Subcutaneous abdominal adipose tissue (tissue), 5 donors: ENCODE measurements around the gene EFCAB11.

ENCODE experiments used
- H3K27ac ChIP-seq: one replicate; pipeline ENCODE4 v1.7.0; 2013; ENCODE audit warnings: low read depth, mild to moderate bottlenecking, inconsistent platforms, low read length, moderate library complexity
- H3K27me3 ChIP-seq, 5 donors: one replicate each; pipeline ENCODE4 v1.7.0; 2013; ENCODE audit warnings: low read length in 5 of 5, inconsistent platforms in 1 of 5; ENCODE audit not compliant: control insufficient read depth in 5 of 5, insufficient read depth in 4 of 5
- H3K36me3 ChIP-seq, 5 donors: one replicate each; pipeline ENCODE4 v1.7.0; 2013; ENCODE audit warnings: low read length in 5 of 5; ENCODE audit not compliant: control insufficient read depth in 5 of 5, insufficient read depth in 5 of 5
- H3K4me1 ChIP-seq, 5 donors: one replicate each; pipeline ENCODE4 v1.7.0; 2013; ENCODE audit warnings: low read length in 5 of 5, mild to moderate bottlenecking in 3 of 5, moderate library complexity in 1 of 5; ENCODE audit not compliant: control insufficient read depth in 5 of 5, insufficient read depth in 5 of 5
- H3K4me3 ChIP-seq, 5 donors: one replicate each; pipeline ENCODE4 v1.7.0; 2013; ENCODE audit warnings: low read length in 5 of 5, low read depth in 1 of 5
- H3K9ac ChIP-seq, 5 donors: one replicate each; pipeline ENCODE4 v1.7.0; 2013; ENCODE audit warnings: low read length in 5 of 5, mild to moderate bottlenecking in 4 of 5, moderate library complexity in 3 of 5
- H3K9me3 ChIP-seq, 5 donors: one replicate each; pipeline ENCODE4 v1.7.0; 2013; ENCODE audit warnings: low read length in 5 of 5; ENCODE audit not compliant: control insufficient read depth in 5 of 5
- donor health status: healthy.
- donor health status: healthy.
- donor health status: healthy.
- donor health status: healthy.
- donor health status: healthy.

Gene EFCAB11

DNA sequence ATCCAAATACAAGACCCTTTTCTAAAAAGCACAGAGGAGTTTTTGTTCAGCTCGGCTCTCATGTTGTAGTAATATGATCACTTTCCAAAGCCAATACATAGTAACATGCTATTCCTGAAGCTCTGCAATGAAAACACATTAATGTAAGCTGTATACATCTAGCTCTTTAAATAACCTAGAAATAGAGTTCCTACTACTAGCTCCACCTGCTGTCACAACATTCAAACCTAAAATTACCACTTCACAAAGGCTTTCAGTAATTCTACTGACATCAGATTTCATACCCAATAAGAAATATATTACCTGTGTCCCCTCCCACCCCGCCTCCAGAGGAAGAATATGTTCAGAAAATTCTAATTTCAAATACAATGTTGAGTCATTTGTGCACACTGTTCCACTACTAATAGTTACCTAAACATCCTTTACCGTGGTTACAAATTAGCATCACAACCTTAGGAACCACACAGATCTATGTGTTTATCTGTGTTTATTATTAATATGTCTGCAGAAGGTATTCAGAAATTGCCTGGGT lies 17.8 kb downstream of the EFCAB11 start:
- no peak overlapping the region for H3K4me3 ChIP-seq
- no peaks in the 10 kb centered on the region for H3K9me3 ChIP-seq
- H3K27ac ChIP-seq = no peak overlapping the region
- peaks cover 0 to 4% (median 2%) of the 10 kb centered on the region in 5 donors for H3K36me3 ChIP-seq
- no peaks in the 10 kb centered on the region for H3K4me1 ChIP-seq
- no peak overlapping the region for H3K9ac ChIP-seq
- no peaks in the 10 kb centered on the region for H3K27me3 ChIP-seq

DNA sequence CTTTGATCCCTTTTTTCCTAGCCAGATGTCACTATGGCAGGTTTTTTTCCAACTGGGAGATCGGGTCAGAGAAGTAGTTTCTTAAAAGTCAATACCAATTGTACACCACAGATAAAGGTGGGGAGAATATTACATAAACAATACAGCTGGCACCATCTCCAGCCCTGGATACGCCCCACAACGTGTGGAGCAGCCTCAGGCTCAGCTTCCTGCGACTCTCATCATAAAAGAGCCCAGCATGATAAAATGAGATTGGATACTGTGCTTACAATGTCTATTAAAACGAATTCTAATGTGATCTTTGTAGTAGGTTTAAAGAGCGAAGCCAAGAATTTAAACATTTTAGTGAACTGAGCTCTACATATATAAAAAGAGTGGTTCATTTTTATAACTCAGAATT lies 21.5 kb downstream of the EFCAB11 start:
- Histone ChIP-seq H3K4me1 (no peaks in the 10 kb centered on the region), H3K36me3 (peaks cover 3 to 11% (median 6%) of the 10 kb centered on the region in 5 donors), H3K4me3 (no peak overlapping the region), H3K9me3 (no peaks in the 10 kb centered on the region), H3K27me3 (no peaks in the 10 kb centered on the region), H3K9ac (no peak overlapping the region), H3K27ac (no peak overlapping the region)

DNA sequence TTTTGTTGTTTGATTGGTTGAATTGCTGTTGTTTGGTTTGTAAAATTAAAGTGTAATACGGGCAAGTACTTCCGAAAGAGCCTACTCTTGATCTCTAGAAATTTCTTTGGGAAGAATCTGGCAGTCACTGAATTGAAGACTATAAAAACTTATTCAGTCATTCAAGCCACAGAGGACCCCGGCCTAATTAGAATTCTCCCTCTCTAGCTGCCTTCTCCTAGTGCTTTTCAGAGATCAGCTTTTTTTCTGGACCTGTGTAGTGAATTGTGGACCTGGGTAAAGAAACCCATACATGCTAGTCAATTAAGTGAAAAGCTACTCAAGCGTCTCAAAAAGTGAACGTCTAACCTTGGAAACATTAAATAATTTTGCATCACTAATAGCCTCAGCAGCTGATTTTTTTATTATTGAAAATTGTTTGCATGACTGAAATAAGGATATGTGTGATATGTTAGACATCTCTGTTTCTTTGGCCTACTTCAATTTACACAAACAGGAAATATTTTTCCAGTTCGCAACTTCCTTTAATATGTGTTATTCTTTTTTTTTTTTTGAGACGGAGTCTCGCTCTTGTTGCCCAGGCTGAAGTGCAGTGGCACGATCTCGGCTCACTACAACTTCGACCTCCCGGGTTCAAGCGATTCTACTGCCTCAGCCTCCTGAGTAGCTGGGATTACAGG lies 27.2 kb downstream of the EFCAB11 start:
- Histone ChIP-seq H3K9ac (no peak overlapping the region), H3K27me3 (no peaks in the 10 kb centered on the region), H3K27ac (no peak overlapping the region), H3K4me3 (no peak overlapping the region), H3K36me3 (peaks cover 0 to 11% (median 6%) of the 10 kb centered on the region in 5 donors), H3K9me3 (no peaks in the 10 kb centered on the region), H3K4me1 (no peaks in the 10 kb centered on the region)

DNA sequence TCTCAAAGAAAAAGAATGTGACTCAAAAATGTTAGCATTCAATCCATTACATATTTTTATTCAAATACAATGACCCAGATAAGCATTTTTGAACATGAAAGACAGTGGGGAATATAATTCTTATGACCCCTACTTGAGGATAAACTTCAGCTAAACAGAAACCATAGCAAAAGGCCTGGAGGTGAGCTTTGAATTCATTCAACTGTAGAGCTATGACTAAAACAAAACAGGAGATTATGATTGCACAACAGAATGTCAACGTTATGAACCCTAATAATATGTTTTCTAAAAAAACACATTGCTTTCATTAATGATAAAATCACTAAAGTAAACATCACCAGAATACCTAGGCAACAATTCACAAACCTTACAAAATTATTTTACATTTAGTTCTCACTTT lies 27.8 kb downstream of the EFCAB11 start:
- Histone ChIP-seq H3K9me3 (no peaks in the 10 kb centered on the region), H3K9ac (no peak overlapping the region), H3K36me3 (peaks cover 0 to 8% (median 6%) of the 10 kb centered on the region in 5 donors), H3K27ac (no peak overlapping the region), H3K4me1 (no peaks in the 10 kb centered on the region), H3K4me3 (no peak overlapping the region), H3K27me3 (no peaks in the 10 kb centered on the region)

DNA sequence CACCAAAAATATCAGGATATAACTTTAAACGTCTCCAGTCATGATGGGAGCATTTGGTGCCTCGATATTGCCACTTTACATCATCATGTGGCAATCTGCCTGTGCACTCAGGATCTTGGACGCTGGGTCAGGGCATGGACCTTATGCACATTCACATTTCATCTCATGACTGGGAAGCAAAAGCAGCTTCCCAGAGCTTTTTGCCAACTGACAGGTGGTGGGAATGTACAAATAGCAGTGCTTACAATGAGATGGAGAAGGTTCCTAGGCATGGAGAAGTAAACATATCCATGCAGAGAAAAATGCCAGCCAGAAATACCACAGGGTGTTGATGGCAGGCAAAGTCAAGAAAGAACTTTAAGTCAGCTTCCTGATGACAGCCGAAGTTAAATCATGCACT lies 30.3 kb downstream of the EFCAB11 start:
- peaks cover 0 to 4% (median 0%) of the 10 kb centered on the region in 5 donors for H3K36me3 ChIP-seq
- H3K4me3 ChIP-seq = no peak overlapping the region
- H3K27ac ChIP-seq = no peak overlapping the region
- no peaks in the 10 kb centered on the region for H3K4me1 ChIP-seq
- no peak overlapping the region for H3K9ac ChIP-seq
- no peaks in the 10 kb centered on the region for H3K27me3 ChIP-seq
- H3K9me3 ChIP-seq = no peaks in the 10 kb centered on the region

DNA sequence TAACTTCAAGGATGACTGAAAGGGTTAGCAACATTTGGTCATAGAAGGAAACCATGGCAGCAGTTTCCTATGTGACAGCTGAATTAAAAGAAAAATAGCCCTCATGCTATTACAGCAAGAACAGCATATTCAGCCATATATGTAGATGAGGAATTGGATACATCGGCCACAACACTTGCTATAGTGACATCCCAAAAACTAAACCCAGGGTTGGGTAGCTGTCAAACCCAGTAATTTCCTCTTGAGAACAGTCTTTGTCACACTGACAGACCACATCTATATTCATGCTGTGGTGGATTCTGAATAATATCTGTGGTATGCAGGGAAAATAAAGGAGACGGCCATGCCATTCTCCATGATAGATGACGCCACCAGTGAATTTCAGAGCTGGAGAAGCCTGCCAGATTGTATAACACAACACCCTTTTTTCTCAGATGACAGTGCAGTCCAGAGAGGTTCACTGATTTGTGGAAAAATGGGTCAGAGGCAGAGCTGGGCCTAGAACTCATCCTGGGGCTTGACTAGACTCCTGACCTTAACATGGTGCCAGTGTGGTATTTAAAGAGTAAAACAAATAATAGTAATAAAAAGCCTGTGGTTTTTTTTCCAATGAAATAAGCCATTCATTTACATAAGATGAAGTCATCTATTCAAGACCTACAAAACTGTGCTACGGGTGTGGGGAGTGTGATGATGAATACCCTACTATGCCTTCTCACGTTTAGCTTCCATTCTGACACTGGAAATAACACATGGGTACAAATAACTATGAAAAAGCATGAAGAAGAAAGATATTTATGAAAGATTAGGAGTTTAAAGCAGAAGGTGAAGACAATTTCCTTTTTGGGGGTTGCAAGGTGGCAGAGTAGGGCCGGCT lies 32.3 kb downstream of the EFCAB11 start:
- no peaks in the 10 kb centered on the region for H3K9me3 ChIP-seq
- H3K27me3 ChIP-seq = no peaks in the 10 kb centered on the region
- H3K9ac ChIP-seq = no peak overlapping the region
- no peak overlapping the region for H3K4me3 ChIP-seq
- peaks cover 0 to 4% (median 0%) of the 10 kb centered on the region in 5 donors for H3K36me3 ChIP-seq
- no peaks in the 10 kb centered on the region for H3K4me1 ChIP-seq
- no peak overlapping the region for H3K27ac ChIP-seq

DNA sequence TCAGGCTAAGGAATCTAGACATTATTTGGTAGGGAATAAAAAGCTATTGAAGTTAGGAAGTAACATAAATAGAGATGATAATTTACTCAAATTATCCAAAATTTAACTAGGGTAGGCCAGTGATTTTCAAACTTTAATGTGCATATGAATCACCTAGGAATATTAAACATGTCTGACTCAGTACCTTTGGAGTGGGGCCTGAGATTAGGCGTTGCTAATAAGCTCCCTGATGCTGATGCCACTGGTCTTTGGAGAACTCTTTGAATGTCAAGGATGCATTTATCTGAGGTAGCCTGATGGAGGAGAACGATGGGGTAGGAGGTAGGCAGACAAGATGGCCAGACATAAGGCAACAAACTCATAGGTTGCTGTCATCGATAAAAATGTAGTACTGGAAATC lies 33.2 kb downstream of the EFCAB11 start:
- Histone ChIP-seq H3K9ac (no peak overlapping the region), H3K9me3 (no peaks in the 10 kb centered on the region), H3K4me3 (no peak overlapping the region), H3K36me3 (peaks cover 0 to 4% (median 0%) of the 10 kb centered on the region in 5 donors), H3K27ac (no peak overlapping the region), H3K27me3 (no peaks in the 10 kb centered on the region), H3K4me1 (no peaks in the 10 kb centered on the region)

DNA sequence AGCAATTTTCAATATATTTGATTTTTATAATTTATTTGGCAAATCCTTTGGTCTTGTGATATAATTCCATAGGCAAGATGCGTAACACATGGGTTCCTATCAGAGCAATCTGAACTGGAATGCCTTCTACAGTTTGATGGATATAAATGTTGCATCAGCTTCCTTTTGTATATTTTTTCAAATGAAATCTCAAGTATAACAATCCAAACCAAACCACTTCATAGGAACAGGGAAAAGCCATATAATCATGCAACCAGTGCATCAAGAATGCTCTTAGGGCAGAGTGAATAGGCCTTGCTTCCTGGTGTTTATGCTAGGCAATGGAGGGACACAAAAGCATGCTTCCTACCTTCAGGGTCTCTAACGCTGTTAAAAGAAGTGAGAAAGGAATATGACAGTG lies 34.5 kb downstream of the EFCAB11 start:
- H3K27me3 ChIP-seq = no peaks in the 10 kb centered on the region
- peaks cover 0 to 2% (median 0%) of the 10 kb centered on the region in 5 donors for H3K4me1 ChIP-seq
- H3K9ac ChIP-seq = no peak overlapping the region
- H3K27ac ChIP-seq = no peak overlapping the region
- H3K36me3 ChIP-seq = peaks cover 0 to 4% (median 0%) of the 10 kb centered on the region in 5 donors
- no peak overlapping the region for H3K4me3 ChIP-seq
- no peaks in the 10 kb centered on the region for H3K9me3 ChIP-seq

DNA sequence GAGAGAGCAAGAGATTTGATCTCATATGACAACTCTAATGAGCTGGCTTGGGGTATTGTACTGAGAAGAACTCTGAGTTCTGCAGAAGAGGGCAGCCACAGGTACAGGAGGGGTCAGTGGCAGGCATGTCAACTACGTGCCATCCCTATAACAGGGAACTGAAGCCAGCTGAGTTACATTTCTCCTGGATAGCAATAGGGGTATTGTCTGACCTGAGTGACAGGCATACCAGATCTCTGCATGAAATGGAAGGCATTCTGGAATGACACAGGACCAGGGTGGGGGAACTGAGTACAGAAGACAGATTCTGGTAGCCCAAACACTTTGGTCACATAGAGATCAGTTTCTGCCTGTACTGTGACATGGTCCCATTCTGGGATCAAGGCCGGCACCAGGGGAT lies 35.8 kb downstream of the EFCAB11 start:
- no peaks in the 10 kb centered on the region for H3K9me3 ChIP-seq
- no peak overlapping the region for H3K27ac ChIP-seq
- no peaks in the 10 kb centered on the region for H3K27me3 ChIP-seq
- peaks cover 0 to 6% (median 0%) of the 10 kb centered on the region in 5 donors for H3K4me1 ChIP-seq
- H3K9ac ChIP-seq = no peak overlapping the region
- no peak overlapping the region for H3K4me3 ChIP-seq
- no peaks in the 10 kb centered on the region for H3K36me3 ChIP-seq
